Activated naive CD4-positive, alpha-beta T cell (primary cell): ENCODE results near the gene SFTPA2.
A peak's percentile ranks its signal among the peaks of the same experiment; 100 is the strongest.
"Not testable (repeated sequence)": the region's sequence is repeated elsewhere in the genome, so short reads cannot be mapped to it uniquely, and the experiment has no call there.

Experiments
- DNase-seq, 4 experiments: peaks; one replicate each; lab custom pipeline; 2025; lab: John Stamatoyannopoulos, UW

Gene SFTPA2

DNA sequence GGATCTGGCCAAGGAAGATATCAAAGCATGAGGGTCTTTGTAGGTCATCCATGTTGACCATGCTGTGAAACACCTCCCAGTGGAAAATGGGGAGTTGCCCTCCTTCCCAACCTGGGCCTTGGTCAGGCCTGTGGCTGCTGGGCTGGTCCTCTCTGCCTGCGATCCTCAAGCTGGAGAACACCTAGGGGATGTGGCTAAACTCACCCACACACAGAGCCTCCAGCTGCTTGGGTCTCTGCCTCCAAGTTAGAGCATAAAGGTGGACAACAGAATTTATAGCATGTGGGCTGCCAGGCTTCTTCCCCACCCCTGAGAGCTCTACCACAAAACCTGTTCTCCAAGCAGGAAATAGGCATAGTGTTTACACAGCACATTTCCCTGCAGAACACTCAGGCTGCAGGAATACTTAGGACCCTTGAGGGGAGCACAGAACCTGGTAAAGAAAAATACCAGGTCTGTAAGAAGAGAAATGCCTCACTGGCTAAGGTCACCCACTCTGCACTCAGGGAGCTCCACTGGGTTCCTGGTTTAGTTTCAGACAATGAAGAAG is at the start of gene SFTPA2:
SFTPA2 (minus strand) TSS at position 248 of the 550 bp plus-strand sequence. CDS start 924 bp downstream, outside the sequence.
- DNase-seq: no peak

GRCh38 chr10:79608505-79609375 is 48.5 kb upstream of the SFTPA2 start:
- peak in 1 of 4 experiments; percentile 23 for DNase-seq

GRCh38 chr10:79605308-79605707 is 45.1 kb upstream of the SFTPA2 start:
- no peak for DNase-seq

DNA sequence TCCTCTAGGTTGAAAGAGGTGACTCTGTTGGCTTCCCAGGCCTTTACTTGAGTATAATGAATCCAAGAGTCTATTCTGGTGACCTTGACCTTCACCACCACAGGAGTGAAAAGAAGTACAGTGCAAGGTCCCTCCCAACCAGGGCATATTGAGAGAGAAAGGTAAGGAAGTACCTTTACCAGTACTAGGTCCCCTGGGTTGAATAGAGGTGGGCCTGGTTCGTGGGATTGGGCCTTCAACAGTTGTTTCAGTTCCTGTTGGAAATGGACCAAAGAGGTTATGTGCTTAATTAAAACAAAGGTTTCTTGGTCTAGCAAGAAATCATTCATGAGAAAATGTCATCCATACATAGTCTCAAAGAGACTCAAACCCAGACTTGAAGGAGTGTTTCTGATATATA is 44.1 kb upstream of the SFTPA2 start:
- no peak for DNase-seq

- DNase-seq: no peak
Observed at GRCh38 chr10:79602953-79603352, 42.7 kb upstream of the SFTPA2 start.

GRCh38 chr10:79601939-79602338 is 41.7 kb upstream of the SFTPA2 start:
- no peak for DNase-seq

DNA sequence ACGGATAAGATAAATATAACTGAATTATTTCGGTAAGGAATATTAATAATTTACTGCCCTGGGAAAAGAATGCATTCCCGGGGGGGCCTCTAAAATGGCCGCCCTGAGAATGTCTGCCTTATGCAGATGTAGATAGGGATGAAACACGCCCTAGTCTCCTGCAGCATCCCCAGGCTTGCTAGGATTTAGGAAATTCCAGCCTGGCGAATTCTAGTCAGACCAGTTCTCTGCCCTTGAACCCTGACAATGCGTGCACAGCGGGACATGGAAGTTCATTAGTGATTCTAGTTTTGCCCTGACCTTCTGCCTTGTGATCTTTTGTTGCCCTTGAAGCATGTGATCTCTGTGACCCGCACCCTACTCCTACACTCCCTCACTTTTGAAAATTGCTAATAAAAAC is 39.4 kb upstream of the SFTPA2 start:
- DNase-seq: not testable (repeated sequence)

DNA sequence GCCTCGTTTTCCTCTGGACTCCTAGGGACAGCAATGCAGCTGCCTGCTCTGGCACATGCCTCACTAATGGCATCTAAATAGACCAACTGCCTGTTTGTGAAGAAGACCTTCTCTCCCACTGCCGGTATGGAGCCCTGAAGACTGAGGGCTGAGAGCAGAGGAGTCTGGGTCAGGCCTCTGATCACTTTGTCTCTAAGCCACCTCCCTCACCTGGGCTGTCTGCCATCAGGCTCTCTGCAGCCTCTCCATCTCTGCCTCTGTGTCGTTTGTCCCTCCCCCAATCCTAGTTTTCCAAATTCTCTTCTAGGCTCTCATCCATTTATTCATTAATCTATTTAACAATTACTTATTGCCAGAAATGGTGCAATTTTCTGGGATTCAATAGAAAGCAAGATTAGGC is 35.3 kb upstream of the SFTPA2 start:
- no peak for DNase-seq

GRCh38 chr10:79594565-79594964 is 34.4 kb upstream of the SFTPA2 start:
- DNase-seq: not testable (repeated sequence)

DNA sequence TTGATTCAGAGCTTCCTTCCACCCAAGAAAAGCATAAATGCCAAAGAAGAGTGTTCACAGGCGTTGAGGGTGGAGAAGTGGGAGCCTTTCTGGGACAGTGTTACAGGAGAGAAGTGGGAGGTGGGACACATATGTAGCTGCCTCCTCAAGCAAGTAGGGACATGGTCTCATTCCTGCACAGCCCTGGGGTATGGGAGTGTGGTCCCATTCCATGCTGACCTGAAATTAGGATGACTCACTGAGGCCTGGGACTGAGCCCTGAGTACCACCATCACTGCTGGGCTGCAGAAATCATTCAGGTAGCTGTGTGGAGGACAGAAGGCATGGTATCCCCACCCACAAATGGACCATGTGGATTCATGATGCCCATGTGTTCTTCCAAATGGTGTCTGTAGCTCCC is 33.2 kb upstream of the SFTPA2 start:
- no peak for DNase-seq

DNA sequence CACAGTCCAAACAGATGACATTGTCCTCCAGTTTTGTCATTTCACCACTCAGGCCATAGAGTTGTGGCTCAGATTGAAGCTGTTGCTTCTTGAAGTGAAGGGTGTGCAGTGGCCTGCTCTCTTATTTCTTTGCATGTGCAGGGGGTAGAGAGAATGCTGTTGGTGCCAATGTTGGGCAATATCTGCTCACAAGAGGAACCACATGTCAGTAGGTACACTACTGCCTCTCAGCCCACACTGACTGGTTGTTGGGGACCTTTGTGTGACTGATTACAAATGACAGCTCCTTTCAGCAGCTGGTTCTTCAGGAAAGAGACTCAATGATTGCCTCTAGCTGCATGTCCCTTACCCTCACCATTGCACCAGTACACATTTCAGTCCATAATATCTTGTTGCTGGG is 28.6 kb upstream of the SFTPA2 start:
- no peak for DNase-seq

DNA sequence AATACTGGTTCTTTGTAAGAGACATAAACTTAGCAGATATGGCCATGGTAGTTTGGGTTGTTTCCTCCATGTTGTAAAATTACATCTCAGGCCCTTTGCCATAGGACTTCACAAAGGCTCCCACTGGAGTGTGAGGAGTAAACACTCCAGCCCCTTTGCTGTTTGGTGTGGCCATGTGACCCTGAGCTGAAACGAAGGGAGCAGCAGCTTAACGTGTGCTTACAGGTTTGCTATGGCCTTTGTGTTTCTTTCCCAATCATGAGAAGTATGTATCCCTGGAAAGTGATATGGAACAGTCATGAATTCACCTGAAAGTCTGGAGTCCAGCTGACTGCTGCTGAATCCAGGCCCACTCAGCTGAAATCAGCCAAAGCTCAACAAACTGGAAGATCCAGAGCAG is 26.7 kb upstream of the SFTPA2 start:
- no peak for DNase-seq

GRCh38 chr10:79585870-79586527 is 25.8 kb upstream of the SFTPA2 start:
- no peak for DNase-seq

- no peak for DNase-seq
Observed at GRCh38 chr10:79583488-79584024, 23.3 kb upstream of the SFTPA2 start.

DNA sequence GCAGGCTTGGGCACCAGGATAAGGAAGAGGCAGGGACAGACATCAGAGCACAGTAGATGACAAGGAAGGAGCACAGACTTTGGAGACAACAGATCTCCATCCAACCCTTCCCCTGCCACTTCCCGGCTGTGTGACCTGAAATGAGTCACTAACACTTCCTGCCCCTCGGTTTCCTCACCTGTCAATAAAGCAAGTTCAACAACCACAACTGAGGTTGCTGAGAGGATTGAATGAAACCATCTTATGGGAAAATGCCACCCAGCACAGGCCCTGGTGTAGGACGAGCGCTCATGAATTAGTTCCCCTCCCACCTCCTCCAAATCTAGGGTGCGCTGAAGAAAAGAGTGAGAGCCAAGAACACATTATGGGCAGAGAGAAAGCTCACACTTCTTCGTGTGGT is 22.7 kb upstream of the SFTPA2 start:
- DNase-seq: not testable (repeated sequence)

DNA sequence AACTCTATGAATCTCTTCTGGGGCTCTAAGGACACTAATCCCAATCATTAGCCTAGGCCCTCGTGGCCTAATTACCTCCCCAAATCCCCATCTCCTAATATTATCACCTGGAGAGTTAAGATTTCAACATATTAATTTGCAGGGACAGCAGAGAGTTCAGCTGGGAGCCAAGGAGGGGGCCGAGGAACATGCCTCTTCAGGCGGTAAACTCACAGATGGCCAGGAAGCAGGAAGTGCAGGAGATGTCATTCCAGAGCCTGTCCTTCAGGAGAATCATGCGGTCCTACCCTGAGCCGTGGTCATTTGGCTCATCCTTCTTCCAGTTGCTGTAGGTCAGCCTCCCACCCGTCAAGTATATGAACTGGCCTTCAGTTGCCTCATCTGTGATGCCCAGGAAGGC is 21.9 kb upstream of the SFTPA2 start:
- no peak for DNase-seq

- no peak for DNase-seq
Observed at GRCh38 chr10:79581044-79581443, 20.8 kb upstream of the SFTPA2 start.

DNA sequence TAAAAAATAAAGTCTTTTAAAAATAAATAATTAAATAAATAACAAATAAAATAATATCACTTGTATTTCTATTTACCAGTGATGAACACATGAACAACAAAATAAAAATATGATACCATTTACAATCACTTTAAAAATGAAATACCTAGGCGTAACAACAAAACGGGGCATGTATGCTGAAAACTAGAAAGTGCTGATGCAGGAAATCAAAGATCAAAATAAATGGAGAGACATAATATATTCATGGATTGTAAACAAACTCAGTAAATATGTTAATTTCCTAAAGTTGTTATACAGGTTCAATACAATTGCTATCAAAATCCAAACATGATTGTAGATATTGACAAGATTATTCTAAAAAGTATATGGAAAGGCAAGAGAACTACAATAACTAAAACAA is 19.2 kb upstream of the SFTPA2 start:
- no peak for DNase-seq

- not testable (repeated sequence) for DNase-seq
Observed at GRCh38 chr10:79570624-79571023, 10.4 kb upstream of the SFTPA2 start.

DNA sequence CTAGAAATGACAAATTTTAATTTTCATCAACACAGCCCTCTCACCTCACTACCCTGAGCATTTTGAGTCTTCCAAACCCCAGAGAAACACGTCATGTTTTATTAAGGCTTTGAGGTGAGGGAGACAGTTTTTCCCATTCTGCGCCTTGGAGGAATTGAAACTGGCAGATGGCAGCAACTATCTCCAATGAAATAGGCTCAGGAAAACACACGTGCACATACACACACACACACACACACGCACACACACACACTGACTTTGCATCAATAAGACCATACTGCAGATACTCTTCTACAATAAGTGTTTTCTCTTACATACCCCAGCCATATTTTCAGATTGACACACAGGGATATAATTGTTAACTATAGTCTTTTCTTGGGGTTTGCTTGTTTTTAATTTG is 3.2 kb upstream of the SFTPA2 start:
- no peak for DNase-seq

GRCh38 chr10:79562135-79562756 is 2.0 kb upstream of the SFTPA2 start:
- DNase-seq: peak in 3 of 4 experiments; percentile 19 to 43 (median 41)

GRCh38 chr10:79561257-79561656 is 1.1 kb upstream of the SFTPA2 start:
- no peak for DNase-seq
